IMR-90 (cell line): ENCODE data around the gene KRTAP9-6. TPM values are rescaled to one million over a fixed set of nuclear protein-coding genes. Genes with fewer than 3 reads are reported as not detected.

Source experiments
- ATAC-seq: fragments of 200-7000 bp; cut with Tn5 transposase; 2 replicates; pipeline ENCODE4 v1.9.1; 2020; ENCODE audit warnings: low read depth, mild to moderate bottlenecking, moderate library complexity
- BruUV-seq: library from RNA; stranded (reverse); fragments of 400-500 nt; replicated peaks from 2 replicates; lab custom pipeline; 2021; lab: Mats Ljungman, UMichigan
- CTCF ChIA-PET: fragments of 300-600 bp; formaldehyde crosslinking; extraction: SDS; loops from one replicate; lab custom pipeline; 2021; ENCODE audit warnings: antibody characterized with exemption; lab: Yijun Ruan, JAX
- POLR2A ChIA-PET: fragments of 300-600 bp; sonication (Branson Sonifier 250); formaldehyde crosslinking; loops from one replicate; lab custom pipeline; 2022; ENCODE audit warnings: antibody characterized with exemption; ENCODE audit not compliant: unreplicated experiment; lab: Charles Lee
- DNase-seq: peaks from one replicate; pipeline ENCODE4 v3.0.0; 2013
- H2AFZ ChIP-seq: replicated peaks from 2 replicates; pipeline ENCODE3; 2013; ENCODE audit warnings: low read length, mild to moderate bottlenecking; ENCODE audit not compliant: poor library complexity
- H2AK5ac ChIP-seq: 2 replicates; pipeline ENCODE4 v1.6.1; 2013; ENCODE audit warnings: low read depth, low read length, inconsistent platforms
- H2AK9ac ChIP-seq: replicated peaks from 2 replicates; pipeline ENCODE3; 2013; ENCODE audit warnings: mild to moderate bottlenecking, low read depth, low read length, moderate library complexity; ENCODE audit not compliant: poor library complexity
- H2BK120ac ChIP-seq: 2 replicates; pipeline ENCODE4 v1.6.1; 2013; ENCODE audit warnings: low read depth, low read length, inconsistent platforms
- H2BK15ac ChIP-seq: 3 replicates; pipeline ENCODE4 v1.6.1; 2013; ENCODE audit warnings: low read depth, low read length, inconsistent platforms
- H2BK20ac ChIP-seq: 2 replicates; pipeline ENCODE4 v1.6.1; 2013; ENCODE audit warnings: low read depth, mild to moderate bottlenecking, inconsistent platforms, low read length, moderate library complexity
- H2BK5ac ChIP-seq: 2 replicates; pipeline ENCODE4 v1.6.1; 2013; ENCODE audit warnings: mild to moderate bottlenecking, low read depth, low read length, inconsistent platforms; ENCODE audit not compliant: poor library complexity, severe bottlenecking
- H3K14ac ChIP-seq: replicated peaks from 2 replicates; pipeline ENCODE4 v1.6.1; 2013; ENCODE audit warnings: low read depth, low read length, inconsistent platforms
- H3K18ac ChIP-seq: 2 replicates; pipeline ENCODE4 v1.6.1; 2013; ENCODE audit warnings: low read depth, low read length, control low read depth
- H3K23ac ChIP-seq: 2 replicates; pipeline ENCODE4 v1.6.1; 2013; ENCODE audit warnings: low read depth, low read length, inconsistent platforms
- H3K27ac ChIP-seq: 2 replicates; pipeline ENCODE4 v1.5.1; 2013; ENCODE audit warnings: mild to moderate bottlenecking, control low read depth, low read length; ENCODE audit not compliant: insufficient read depth
- H3K27me3 ChIP-seq: 2 replicates; pipeline ENCODE4 v1.6.1; 2013; ENCODE audit warnings: low read length; ENCODE audit not compliant: control insufficient read depth, insufficient read depth
- H3K36me3 ChIP-seq: 2 replicates; pipeline ENCODE4 v1.6.1; 2013; ENCODE audit warnings: low read length, mixed read lengths; ENCODE audit not compliant: control insufficient read depth, insufficient read depth
- H3K4ac ChIP-seq: 2 replicates; pipeline ENCODE4 v1.6.1; 2013; ENCODE audit warnings: low read depth, low read length, inconsistent platforms
- H3K4me1 ChIP-seq: 2 replicates; pipeline ENCODE4 v1.6.1; 2013; ENCODE audit warnings: low read length, mixed read lengths; ENCODE audit not compliant: control insufficient read depth, insufficient read depth
- H3K4me2 ChIP-seq: 2 replicates; pipeline ENCODE4 v1.6.1; 2013; ENCODE audit warnings: low read depth, mild to moderate bottlenecking, control low read depth, low read length, moderate library complexity
- H3K4me3 ChIP-seq: 2 replicates; pipeline ENCODE4 v1.5.1; 2013; ENCODE audit warnings: low read depth, mild to moderate bottlenecking, control low read depth, low read length, moderate library complexity; ENCODE audit not compliant: insufficient read depth
- H3K56ac ChIP-seq: 2 replicates; pipeline ENCODE4 v1.6.1; 2013; ENCODE audit warnings: low read length, inconsistent platforms; ENCODE audit not compliant: insufficient read depth; ENCODE audit errors: extremely low read depth
- H3K79me1 ChIP-seq, 2 experiments: 2 replicates each; pipeline ENCODE4 v1.6.1; 2013; ENCODE audit warnings: low read length in 2 of 2, inconsistent platforms in 1 of 2, low read depth in 1 of 2
- H3K9ac ChIP-seq: 2 replicates; pipeline ENCODE4 v1.6.1; 2013; ENCODE audit warnings: low read depth, low read length, control low read depth
- H3K9me1 ChIP-seq: 2 replicates; pipeline ENCODE4 v1.6.1; 2013; ENCODE audit warnings: low read length, inconsistent platforms; ENCODE audit not compliant: insufficient read depth
- H3K9me3 ChIP-seq: 2 replicates; pipeline ENCODE4 v1.6.1; 2013; ENCODE audit warnings: low read length; ENCODE audit not compliant: control insufficient read depth, insufficient read depth
- H4K20me1 ChIP-seq: 2 replicates; pipeline ENCODE4 v1.6.1; 2013; ENCODE audit warnings: low read length, inconsistent platforms; ENCODE audit not compliant: insufficient read depth
- H4K5ac ChIP-seq: 2 replicates; pipeline ENCODE4 v1.6.1; 2013; ENCODE audit warnings: mild to moderate bottlenecking, low read depth, low read length, control low read depth
- H4K8ac ChIP-seq, 2 experiments: 2 replicates each; pipeline ENCODE4 v1.6.1; 2013; ENCODE audit warnings: low read depth in 2 of 2, low read length in 2 of 2, control low read depth in 1 of 2, inconsistent platforms in 1 of 2
- H4K91ac ChIP-seq: 2 replicates; pipeline ENCODE4 v1.6.1; 2013; ENCODE audit warnings: low read depth, low read length, inconsistent platforms; ENCODE audit not compliant: insufficient read depth
- BHLHE40 ChIP-seq: fragments of 150-350 bp; IDR thresholded peaks from 2 replicates; pipeline ENCODE4 v1.6.1; 2016; ENCODE audit warnings: mild to moderate bottlenecking, low read depth, low read length
- CEBPB ChIP-seq: IDR thresholded peaks from 2 replicates; pipeline ENCODE4 v1.6.1; 2012; ENCODE audit warnings: low read depth, low read length, improper control_type of control experiment
- CHD1 ChIP-seq: IDR thresholded peaks from 2 replicates; pipeline ENCODE4 v1.6.1; 2012; ENCODE audit warnings: low read depth, low read length, improper control_type of control experiment
- FOS ChIP-seq: fragments of 150-350 bp; IDR thresholded peaks from 2 replicates; pipeline ENCODE4 v1.6.1; 2016; ENCODE audit warnings: low read depth, low read length
- MAFK ChIP-seq: IDR thresholded peaks from 2 replicates; pipeline ENCODE4 v1.6.1; 2012; ENCODE audit warnings: low read depth, low read length, improper control_type of control experiment
- MAZ ChIP-seq: IDR thresholded peaks from 2 replicates; pipeline ENCODE4 v1.6.1; 2012; ENCODE audit warnings: low read depth, mild to moderate bottlenecking, low read length, improper control_type of control experiment, moderate library complexity, borderline replicate concordance
- MXI1 ChIP-seq: IDR thresholded peaks from 2 replicates; pipeline ENCODE4 v1.6.1; 2012; ENCODE audit warnings: low read depth, mild to moderate bottlenecking, low read length, moderate library complexity, borderline replicate concordance
- NFE2L2 ChIP-seq: fragments of 150-350 bp; IDR thresholded peaks from 2 replicates; pipeline ENCODE4 v1.6.1; 2016; ENCODE audit warnings: low read depth, mild to moderate bottlenecking, low read length
- POLR2A ChIP-seq: IDR thresholded peaks from 2 replicates; pipeline ENCODE4 v1.6.1; 2012; ENCODE audit warnings: mild to moderate bottlenecking, low read depth, low read length
- RAD21 ChIP-seq: IDR thresholded peaks from 2 replicates; pipeline ENCODE4 v1.6.1; 2012; ENCODE audit warnings: low read length, improper control_type of control experiment
- RCOR1 ChIP-seq: IDR thresholded peaks from 2 replicates; pipeline ENCODE4 v1.6.1; 2012; ENCODE audit warnings: mild to moderate bottlenecking, low read length, improper control_type of control experiment; ENCODE audit not compliant: insufficient replicate concordance
- RFX5 ChIP-seq: IDR thresholded peaks from 2 replicates; pipeline ENCODE4 v1.8.0; 2012; ENCODE audit warnings: low read depth, mild to moderate bottlenecking, low read length, moderate library complexity
- SMC3 ChIP-seq: fragments of 150-350 bp; IDR thresholded peaks from 2 replicates; pipeline ENCODE4 v1.6.1; 2016; ENCODE audit warnings: low read depth, mild to moderate bottlenecking, antibody characterized with exemption, low read length, moderate library complexity
- USF2 ChIP-seq: fragments of 150-350 bp; IDR thresholded peaks from 2 replicates; pipeline ENCODE4 v1.6.1; 2017; ENCODE audit warnings: mild to moderate bottlenecking, antibody characterized with exemption, low read length, low read depth
- WGBS, 2 experiments: methylation state at CpG; one replicate each; pipeline versions ENCODE4 v1.1.5 to v1.1.7; 2013; ENCODE audit warnings: missing lambda C conversion rate in 2 of 2; ENCODE audit not compliant: insufficient read length in 1 of 2; ENCODE audit errors: extremely low coverage in 2 of 2; 5-methylcytosine and 5-hydroxymethylcytosine counted together
- dilution Hi-C: fragments of 300-500 bp; cut with HindIII; formaldehyde crosslinking; loops from one replicate; pipeline ENCODE4 v1.14.3; 2018; ENCODE audit warnings: low sequenced_read_pairs; ENCODE audit not compliant: unreplicated experiment
- in situ Hi-C: fragments of 300-500 bp; cut with MboI; formaldehyde crosslinking; loops from 3 replicates; pipeline ENCODE4 v1.14.3; 2019; ENCODE audit warnings: low sequenced_read_pairs, inconsistent platforms, mixed read lengths
- intact Hi-C: fragments of 100-400 bp; cut with micrococcal nuclease; formaldehyde crosslinking; loops from 2 replicates; pipeline ENCODE4 v1.10.0; 2022
- polyA plus RNA-seq, 3 experiments: library from polyadenylated mRNA; depleted of rRNA; stranded (reverse); fragments of >200 nt; gene quantifications; 2 replicates each; pipeline ENCODE4 v1.2.3, GENCODE V29; 2012; ENCODE audit warnings: low replicate concordance in 1 of 3
- total RNA-seq: library from RNA; depleted of rRNA; stranded (reverse); fragments of >200 nt; gene quantifications from 2 replicates; pipeline ENCODE4 v1.2.3, GENCODE V29; 2012
- TF ChIP-seq, protein P1 (sequence below): conservative IDR thresholded peaks from 2 replicates; pipeline ENCODE4 v1.5.1; 2012; ENCODE audit warnings: mild to moderate bottlenecking, low read depth, low read length, improper control_type of control experiment
- TF ChIP-seq, protein P2 (sequence below): fragments of 150-350 bp; IDR thresholded peaks from 2 replicates; pipeline ENCODE4 v1.6.1; 2016; ENCODE audit warnings: low read depth, mild to moderate bottlenecking, low read length, moderate library complexity, borderline replicate concordance

The KRTAP9-6 gene
- total and polyA plus RNA-seq, 2 of the 4 experiments (the other 2 are of a cell fraction), result not detected

- Histone ChIP-seq H3K23ac (no peak overlapping the region), H2BK20ac (no peak overlapping the region), H3K18ac (no peak overlapping the region), H2AFZ (no peak overlapping the region), H2BK15ac (no peak overlapping the region), H3K4me2 (no peak overlapping the region), H4K5ac (no peak overlapping the region), H3K14ac (no peak overlapping the region), H3K27ac (no peak overlapping the region), H3K9me1 (no peaks in the 10 kb centered on the region), H3K79me1 (no peaks in the 10 kb centered on the region), H2BK120ac (no peak overlapping the region), H3K9ac (no peak overlapping the region), H4K91ac (no peak overlapping the region), H3K36me3 (no peaks in the 10 kb centered on the region), H3K27me3 (peaks cover 19% of the 10 kb centered on the region), H3K4ac (no peak overlapping the region), H3K9me3 (no peaks in the 10 kb centered on the region), H4K20me1 (no peaks in the 10 kb centered on the region), H3K4me1 (no peaks in the 10 kb centered on the region), H2AK5ac (no peak overlapping the region), H2BK5ac (no peak overlapping the region), H3K56ac (no peak overlapping the region), H4K8ac (no peak overlapping the region), H2AK9ac (no peak overlapping the region), H3K4me3 (no peak overlapping the region)
- WGBS, 2 experiments, result no CpG with 5 or more reads among the region's 1 CpG
- BruUV-seq, result no TSS peak
- intact Hi-C loops, result no loop called here
- ATAC-seq (no peak), DNase-seq (no peak)
- ChIA-PET CTCF (no interaction called here), POLR2A (no interaction called here)
- in situ Hi-C loops, result no loop called here
- dilution Hi-C loops, result no loop called here
- TF ChIP-seq SMC3 (no peak), RFX5 (no peak), FOS (no peak), NFE2L2 (no peak), BHLHE40 (no peak), RCOR1 (no peak), MAFK (no peak), RAD21 (no peak), USF2 (no peak), CHD1 (no peak), POLR2A (no peak), CEBPB (no peak), MAZ (no peak), MXI1 (no peak)
- TF ChIP-seq, protein P1, sequence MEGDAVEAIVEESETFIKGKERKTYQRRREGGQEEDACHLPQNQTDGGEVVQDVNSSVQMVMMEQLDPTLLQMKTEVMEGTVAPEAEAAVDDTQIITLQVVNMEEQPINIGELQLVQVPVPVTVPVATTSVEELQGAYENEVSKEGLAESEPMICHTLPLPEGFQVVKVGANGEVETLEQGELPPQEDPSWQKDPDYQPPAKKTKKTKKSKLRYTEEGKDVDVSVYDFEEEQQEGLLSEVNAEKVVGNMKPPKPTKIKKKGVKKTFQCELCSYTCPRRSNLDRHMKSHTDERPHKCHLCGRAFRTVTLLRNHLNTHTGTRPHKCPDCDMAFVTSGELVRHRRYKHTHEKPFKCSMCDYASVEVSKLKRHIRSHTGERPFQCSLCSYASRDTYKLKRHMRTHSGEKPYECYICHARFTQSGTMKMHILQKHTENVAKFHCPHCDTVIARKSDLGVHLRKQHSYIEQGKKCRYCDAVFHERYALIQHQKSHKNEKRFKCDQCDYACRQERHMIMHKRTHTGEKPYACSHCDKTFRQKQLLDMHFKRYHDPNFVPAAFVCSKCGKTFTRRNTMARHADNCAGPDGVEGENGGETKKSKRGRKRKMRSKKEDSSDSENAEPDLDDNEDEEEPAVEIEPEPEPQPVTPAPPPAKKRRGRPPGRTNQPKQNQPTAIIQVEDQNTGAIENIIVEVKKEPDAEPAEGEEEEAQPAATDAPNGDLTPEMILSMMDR, result no peak
- TF ChIP-seq, protein P2, sequence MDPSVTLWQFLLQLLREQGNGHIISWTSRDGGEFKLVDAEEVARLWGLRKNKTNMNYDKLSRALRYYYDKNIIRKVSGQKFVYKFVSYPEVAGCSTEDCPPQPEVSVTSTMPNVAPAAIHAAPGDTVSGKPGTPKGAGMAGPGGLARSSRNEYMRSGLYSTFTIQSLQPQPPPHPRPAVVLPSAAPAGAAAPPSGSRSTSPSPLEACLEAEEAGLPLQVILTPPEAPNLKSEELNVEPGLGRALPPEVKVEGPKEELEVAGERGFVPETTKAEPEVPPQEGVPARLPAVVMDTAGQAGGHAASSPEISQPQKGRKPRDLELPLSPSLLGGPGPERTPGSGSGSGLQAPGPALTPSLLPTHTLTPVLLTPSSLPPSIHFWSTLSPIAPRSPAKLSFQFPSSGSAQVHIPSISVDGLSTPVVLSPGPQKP, result no peak
Measured at GRCh38 chr17:41256291-41256685, 8.9 kb upstream of the KRTAP9-6 start.
